ENCODE results near the gene INPPL1.

The INPPL1 gene

GRCh38 chr11:72233773-72234513, 9.4 kb downstream of the INPPL1 start:
- in situ Hi-C loops (cut with HindIII; ENCODE audit: low pct_ligation_motif_present, low sequenced_read_pairs): no loop called here
- DNase-seq: no peak
- Histone ChIP-seq H3K27ac (no peak overlapping the region), H3K4me3 (ENCODE audit: low read depth, low read length) (no peak overlapping the region), H3K27me3 (replicated peaks) (no peaks in the 10 kb centered on the region), H3K36me3 (replicated peaks) (peaks cover 88% of the 10 kb centered on the region)
- TF ChIP-seq, protein P1, sequence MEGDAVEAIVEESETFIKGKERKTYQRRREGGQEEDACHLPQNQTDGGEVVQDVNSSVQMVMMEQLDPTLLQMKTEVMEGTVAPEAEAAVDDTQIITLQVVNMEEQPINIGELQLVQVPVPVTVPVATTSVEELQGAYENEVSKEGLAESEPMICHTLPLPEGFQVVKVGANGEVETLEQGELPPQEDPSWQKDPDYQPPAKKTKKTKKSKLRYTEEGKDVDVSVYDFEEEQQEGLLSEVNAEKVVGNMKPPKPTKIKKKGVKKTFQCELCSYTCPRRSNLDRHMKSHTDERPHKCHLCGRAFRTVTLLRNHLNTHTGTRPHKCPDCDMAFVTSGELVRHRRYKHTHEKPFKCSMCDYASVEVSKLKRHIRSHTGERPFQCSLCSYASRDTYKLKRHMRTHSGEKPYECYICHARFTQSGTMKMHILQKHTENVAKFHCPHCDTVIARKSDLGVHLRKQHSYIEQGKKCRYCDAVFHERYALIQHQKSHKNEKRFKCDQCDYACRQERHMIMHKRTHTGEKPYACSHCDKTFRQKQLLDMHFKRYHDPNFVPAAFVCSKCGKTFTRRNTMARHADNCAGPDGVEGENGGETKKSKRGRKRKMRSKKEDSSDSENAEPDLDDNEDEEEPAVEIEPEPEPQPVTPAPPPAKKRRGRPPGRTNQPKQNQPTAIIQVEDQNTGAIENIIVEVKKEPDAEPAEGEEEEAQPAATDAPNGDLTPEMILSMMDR (IDR thresholded peaks at IDR 0.05; ENCODE audit: low read depth, low read length, missing control alignments): no peak

DNA sequence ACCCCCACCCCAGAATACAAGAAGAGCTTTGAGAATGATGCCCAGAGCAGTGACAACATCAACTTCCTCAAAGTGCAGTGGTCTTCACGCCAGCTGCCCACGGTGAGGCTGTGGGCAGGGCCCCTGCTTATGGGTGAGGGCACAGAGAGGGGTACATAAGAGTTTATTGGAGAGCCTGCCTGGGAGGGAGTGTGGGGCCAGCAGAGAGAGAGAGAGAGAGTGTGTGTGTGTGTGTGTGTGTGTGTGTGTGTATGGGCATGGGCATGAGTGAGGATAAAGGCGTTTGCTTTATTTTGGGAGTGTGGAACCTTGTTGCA, 9.9 kb downstream of the INPPL1 start:
- peaks cover 83% of the 10 kb centered on the region for H3K36me3 ChIP-seq (replicated peaks)
- no peak for DNase-seq
- no peak overlapping the region for H3K4me3 ChIP-seq (ENCODE audit: low read depth, low read length)
- no peaks in the 10 kb centered on the region for H3K27me3 ChIP-seq (replicated peaks)
- H3K27ac ChIP-seq: no peak overlapping the region
- in situ Hi-C loops (cut with HindIII; ENCODE audit: low pct_ligation_motif_present, low sequenced_read_pairs): no loop called here
- TF ChIP-seq, protein P1 (IDR thresholded peaks at IDR 0.05; ENCODE audit: low read depth, low read length, missing control alignments): no peak

GRCh38 chr11:72234920-72235319, 10.4 kb downstream of the INPPL1 start:
- no peak overlapping the region for H3K4me3 ChIP-seq (ENCODE audit: low read depth, low read length)
- in situ Hi-C loops (cut with HindIII; ENCODE audit: low pct_ligation_motif_present, low sequenced_read_pairs): no loop called here
- DNase-seq: no peak
- peaks cover 78% of the 10 kb centered on the region for H3K36me3 ChIP-seq (replicated peaks)
- H3K27me3 ChIP-seq (replicated peaks): no peaks in the 10 kb centered on the region
- no peak overlapping the region for H3K27ac ChIP-seq
- TF ChIP-seq, protein P1 (IDR thresholded peaks at IDR 0.05; ENCODE audit: low read depth, low read length, missing control alignments): no peak

DNA sequence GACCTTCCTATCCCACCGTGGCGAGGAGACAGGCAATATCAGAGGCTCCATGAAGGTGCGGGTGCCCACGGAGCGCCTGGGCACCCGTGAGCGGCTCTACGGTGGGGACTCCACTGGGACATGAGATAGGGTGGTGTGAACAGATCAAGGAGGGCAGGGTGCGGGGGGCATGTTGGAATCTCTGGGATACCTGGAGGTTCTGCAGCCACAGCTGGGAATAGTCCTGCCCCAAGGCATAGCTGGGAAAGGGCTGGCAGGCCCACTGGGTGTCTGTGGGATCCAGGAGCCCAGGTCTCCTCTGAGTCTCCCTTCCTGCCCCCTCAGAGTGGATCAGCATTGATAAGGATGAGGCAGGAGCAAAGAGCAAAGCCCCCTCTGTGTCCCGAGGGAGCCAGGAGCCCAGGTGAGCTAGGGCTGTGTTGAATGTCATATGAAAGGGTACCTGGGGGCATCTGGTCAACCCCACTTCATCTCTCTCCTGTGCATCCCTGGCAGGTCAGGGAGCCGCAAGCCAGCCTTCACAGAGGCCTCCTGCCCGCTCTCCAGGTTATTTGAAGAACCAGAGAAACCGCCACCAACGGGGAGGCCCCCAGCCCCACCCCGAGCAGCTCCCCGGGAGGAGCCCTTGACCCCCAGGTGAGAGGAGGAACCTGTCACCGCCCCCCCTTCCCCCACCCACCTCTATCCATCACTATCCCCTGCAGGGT, 10.9 kb downstream of the INPPL1 start:
- TF ChIP-seq, protein P1 (IDR thresholded peaks at IDR 0.05; ENCODE audit: low read depth, low read length, missing control alignments): no peak
- no peak overlapping the region for H3K4me3 ChIP-seq (ENCODE audit: low read depth, low read length)
- no peak for DNase-seq
- peaks cover 2% of the 10 kb centered on the region for H3K27me3 ChIP-seq (replicated peaks)
- peaks cover 72% of the 10 kb centered on the region for H3K36me3 ChIP-seq (replicated peaks)
- in situ Hi-C loops (cut with HindIII; ENCODE audit: low pct_ligation_motif_present, low sequenced_read_pairs): no loop called here
- H3K27ac ChIP-seq: no peak overlapping the region

DNA sequence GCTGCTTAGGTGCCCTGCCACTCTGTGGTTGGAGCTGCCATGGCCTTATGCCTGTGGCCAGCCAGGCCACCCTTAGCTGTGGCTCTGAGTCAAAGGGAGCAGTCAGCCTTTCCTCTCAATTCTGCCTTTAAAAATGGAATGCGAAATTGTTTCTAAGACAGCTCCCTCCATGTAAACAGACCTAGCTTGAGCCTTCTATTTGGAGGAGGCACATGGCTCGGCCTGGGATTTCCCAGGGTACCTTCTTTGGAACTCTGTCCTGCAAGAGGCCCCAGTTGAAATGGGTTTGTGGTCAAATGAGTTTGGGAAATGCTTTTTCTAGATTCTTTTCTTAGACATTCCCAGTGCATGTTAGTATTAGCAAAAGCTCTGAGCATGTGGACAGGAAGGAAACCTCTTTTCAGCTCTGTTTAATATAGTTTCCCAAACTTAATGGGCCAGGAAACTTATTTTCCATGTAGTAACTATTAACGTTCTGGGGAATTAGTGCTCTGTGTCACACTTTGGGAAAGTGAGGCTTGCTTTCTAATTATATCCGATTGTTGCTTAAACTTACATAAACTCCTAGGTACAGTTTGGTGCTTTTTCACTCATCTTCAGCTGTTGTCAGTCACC, 11.6 kb downstream of the INPPL1 start:
- TF ChIP-seq, protein P1 (IDR thresholded peaks at IDR 0.05; ENCODE audit: low read depth, low read length, missing control alignments): no peak
- no peak overlapping the region for H3K27ac ChIP-seq
- in situ Hi-C loops (cut with HindIII; ENCODE audit: low pct_ligation_motif_present, low sequenced_read_pairs): no loop called here
- DNase-seq: no peak
- H3K4me3 ChIP-seq (ENCODE audit: low read depth, low read length): no peak overlapping the region
- H3K36me3 ChIP-seq (replicated peaks): peaks cover 66% of the 10 kb centered on the region
- peaks cover 7% of the 10 kb centered on the region for H3K27me3 ChIP-seq (replicated peaks)
